Hematopoietic multipotent progenitor cell (in vitro differentiated cells): ENCODE results near the gene TMC8. TPM values are rescaled to one million over a fixed set of nuclear protein-coding genes. Genes with fewer than 3 reads are reported as not detected.
A peak's percentile ranks its signal among the peaks of the same experiment; 100 is the strongest.
"Not testable (repeated sequence)": the region's sequence is repeated elsewhere in the genome, so short reads cannot be mapped to it uniquely, and the experiment has no call there.

Experiments used
- DNase-seq, 3 donors: peaks; one replicate each; pipeline ENCODE4 v3.0.0-alpha.2; 2011 to 2015; ENCODE audit warnings: low read depth in 2 of 3, low spot score in 2 of 3
- total RNA-seq: library from RNA; depleted of rRNA; stranded (reverse); fragments of >200 nt; gene quantifications from one replicate; pipeline ENCODE4 v1.2.3, GENCODE V29; 2012

TMC8 gene
- total RNA-seq, 1 donor = 75.1 TPM

- DNase-seq = peak in 1 of 3 donors; percentile 70
These were observed 16.9 kb downstream of the TMC8 start for GRCh38 chr17:78147315-78147998.

- no peak for DNase-seq
These were observed 17.9 kb downstream of the TMC8 start for GRCh38 chr17:78148286-78149016.

DNA sequence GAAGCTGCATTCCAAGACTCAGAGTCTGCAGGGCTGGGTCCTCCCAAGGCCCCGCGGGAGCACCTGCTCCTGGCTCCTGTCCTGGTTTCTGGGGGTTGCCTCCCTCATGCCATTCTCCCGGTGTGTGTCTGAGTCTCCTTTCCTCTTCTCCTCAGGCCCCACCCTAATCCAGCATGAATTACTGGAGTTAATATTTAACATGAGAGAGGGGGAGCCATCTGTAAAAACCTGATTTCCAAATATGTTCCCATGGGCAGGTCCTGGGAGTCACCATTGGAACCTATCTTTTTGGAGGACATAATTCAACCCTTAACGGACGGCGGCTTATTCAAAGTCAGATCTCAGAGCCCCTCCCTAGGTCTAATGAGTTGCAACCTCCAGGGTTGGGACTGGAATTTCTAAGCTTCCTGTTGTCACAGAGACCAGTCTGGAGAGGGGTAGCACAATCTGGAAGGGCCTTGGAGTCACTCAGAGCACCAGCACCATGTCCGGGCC lies 21.0 kb downstream of the TMC8 start:
- DNase-seq = no peak

GRCh38 chr17:78154903-78155811 lies 24.6 kb downstream of the TMC8 start:
- DNase-seq = peak in 2 of 3 donors; percentile 74 to 83

- DNase-seq = peak in 2 of 3 donors; percentile 46 to 58
These were observed 29.1 kb downstream of the TMC8 start for GRCh38 chr17:78159575-78160158.

DNA sequence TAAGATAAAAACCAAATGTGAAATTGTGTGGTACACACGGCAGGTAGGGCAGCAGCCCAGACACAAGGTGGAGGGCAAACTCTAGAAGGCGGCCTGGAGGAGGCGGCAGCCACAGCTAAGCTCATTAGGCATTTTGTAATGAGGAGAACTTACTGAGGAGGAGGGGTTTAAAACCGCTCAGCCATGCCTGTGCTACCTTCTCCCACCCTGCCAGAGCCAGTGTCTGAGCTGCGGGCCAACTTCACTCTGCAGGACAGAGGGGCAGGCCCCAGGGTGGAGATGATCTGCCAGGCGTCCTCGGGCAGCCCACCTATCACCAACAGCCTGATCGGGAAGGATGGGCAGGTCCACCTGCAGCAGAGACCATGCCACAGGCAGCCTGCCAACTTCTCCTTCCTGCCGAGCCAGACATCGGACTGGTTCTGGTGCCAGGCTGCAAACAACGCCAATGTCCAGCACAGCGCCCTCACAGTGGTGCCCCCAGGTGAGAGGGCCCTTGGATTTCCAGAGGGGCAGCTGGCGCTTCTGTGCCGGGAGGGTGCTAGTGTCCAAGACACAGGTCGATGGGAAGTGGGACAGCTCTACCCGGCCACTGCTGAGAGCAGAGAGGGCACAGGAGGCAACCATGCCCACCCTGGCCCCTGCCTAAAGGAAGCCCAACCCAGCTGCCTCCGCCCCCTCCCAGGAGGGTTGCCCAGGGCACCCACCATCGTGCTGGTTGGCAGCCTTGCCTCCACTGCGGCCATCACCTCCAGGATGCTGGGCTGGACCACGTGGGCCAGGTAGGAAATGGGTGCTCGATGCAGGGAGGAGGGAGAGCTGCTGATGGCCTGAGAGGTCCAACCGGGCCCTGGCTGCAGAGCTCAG lies 33.5 kb downstream of the TMC8 start:
- no peak for DNase-seq

DNA sequence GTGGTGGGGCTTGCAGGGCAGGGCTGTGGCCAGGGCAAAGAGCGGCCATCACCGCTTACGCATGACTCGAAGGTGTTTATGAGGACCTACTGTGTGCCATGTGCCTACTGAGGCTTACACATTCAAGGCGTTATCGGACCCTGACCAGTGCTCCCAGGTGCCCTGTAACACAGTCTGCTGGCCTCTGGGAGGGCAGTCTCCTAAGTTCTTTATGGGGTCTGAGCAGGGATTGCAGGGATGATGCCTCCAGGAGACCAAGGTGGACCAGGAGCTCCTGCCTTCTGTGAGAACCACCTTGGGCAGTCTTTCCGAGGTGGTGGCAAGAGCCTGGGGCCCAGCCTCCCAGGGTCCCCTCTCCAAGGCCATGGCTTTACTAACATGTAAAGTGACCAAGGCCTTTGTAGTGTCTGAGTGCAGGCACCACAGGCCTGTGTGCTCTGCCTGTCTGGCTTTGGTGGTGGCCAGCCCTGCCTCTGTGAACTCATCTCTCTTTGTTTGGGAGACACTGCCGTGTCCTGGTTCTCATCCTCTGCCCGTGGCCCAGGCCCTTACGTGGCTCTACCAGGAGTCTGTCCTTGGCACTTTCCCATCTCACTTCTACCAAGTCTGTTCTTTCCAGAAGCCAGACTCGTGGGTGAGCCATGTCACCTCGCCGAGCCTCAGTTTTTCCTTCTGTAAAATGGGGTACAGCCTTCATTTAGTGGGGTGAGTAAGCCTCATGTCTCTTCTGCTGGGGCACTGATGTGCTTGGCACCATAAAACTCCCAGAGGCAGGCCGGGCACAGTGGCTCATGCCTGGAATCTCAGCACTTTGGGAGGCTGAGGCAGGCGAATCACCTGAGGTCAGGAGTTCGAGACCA lies 34.4 kb downstream of the TMC8 start:
- no peak for DNase-seq

GRCh38 chr17:78166416-78166815 lies 35.8 kb downstream of the TMC8 start:
- DNase-seq = no peak

DNA sequence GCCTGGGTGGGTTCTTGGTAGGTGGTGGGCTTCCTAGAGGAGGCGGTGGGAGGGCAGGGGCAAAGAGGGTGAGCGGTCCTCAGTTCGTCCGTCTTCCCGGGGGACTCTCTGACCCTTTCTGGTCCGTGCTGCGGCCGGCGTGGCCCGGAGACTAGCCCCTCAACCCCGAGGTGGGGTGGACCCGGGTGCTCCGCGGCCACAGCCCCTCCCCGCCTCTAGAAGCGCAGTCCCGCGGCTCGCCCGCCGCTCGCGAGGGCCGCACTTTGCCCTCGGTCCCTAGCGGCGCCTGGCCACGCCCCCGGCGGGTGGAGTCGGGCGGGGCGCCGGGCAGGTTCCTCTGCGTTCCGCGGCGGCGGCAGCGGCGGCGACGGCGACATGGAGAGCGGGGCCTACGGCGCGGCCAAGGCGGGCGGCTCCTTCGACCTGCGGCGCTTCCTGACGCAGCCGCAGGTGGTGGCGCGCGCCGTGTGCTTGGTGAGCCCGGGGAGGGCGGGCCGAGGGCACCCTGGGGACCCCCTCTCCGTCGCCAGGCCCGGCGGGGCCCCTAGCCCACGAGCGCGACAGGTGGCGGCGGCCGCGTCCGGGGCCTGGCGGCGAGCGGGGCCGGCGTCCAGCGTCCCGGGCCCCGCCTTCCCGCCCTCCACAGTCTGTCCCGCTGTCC lies 37.8 kb downstream of the TMC8 start, which contains the start of gene SYNGR2:
SYNGR2 (plus strand) TSS at position 340 of the 661 bp plus-strand sequence; CDS start at position 376, 36 bp downstream.
- DNase-seq = peak; percentile 76 to 87 (median 82)

GRCh38 chr17:78168903-78169793 lies 38.6 kb downstream of the TMC8 start:
- DNase-seq = peak in 1 of 3 donors; percentile 45

DNA sequence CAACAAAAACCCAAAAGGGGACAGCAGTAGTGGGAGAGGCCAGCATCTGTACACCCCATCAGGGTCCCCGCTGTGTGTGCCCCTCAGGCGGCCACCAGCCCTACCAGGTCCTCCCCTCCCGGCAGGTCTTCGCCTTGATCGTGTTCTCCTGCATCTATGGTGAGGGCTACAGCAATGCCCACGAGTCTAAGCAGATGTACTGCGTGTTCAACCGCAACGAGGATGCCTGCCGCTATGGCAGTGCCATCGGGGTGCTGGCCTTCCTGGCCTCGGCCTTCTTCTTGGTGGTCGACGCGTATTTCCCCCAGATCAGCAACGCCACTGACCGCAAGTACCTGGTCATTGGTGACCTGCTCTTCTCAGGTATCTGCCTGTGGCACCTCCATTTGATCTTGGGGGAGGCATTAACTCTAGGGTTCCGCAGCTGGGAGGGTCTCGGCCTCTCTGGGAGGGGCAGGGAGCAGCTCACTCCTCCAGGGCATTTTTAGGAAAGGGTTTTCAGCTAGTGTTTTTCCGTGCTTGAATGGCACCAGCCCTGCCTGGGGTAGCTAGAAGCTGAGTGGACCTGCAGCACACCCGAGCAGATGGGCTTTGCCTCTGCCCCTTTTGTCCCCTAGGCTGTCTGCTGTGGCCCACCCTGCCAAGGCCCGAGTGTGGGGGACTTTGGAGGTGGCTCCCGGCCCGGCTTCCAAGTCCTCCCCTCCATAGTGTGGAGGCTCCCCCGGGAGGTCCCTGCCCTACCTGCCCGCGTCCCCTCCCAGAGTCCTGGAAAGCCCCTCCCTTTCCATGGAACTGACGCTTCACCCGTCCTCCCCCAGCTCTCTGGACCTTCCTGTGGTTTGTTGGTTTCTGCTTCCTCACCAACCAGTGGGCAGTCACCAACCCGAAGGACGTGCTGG lies 40.4 kb downstream of the TMC8 start:
- DNase-seq = no peak

DNA sequence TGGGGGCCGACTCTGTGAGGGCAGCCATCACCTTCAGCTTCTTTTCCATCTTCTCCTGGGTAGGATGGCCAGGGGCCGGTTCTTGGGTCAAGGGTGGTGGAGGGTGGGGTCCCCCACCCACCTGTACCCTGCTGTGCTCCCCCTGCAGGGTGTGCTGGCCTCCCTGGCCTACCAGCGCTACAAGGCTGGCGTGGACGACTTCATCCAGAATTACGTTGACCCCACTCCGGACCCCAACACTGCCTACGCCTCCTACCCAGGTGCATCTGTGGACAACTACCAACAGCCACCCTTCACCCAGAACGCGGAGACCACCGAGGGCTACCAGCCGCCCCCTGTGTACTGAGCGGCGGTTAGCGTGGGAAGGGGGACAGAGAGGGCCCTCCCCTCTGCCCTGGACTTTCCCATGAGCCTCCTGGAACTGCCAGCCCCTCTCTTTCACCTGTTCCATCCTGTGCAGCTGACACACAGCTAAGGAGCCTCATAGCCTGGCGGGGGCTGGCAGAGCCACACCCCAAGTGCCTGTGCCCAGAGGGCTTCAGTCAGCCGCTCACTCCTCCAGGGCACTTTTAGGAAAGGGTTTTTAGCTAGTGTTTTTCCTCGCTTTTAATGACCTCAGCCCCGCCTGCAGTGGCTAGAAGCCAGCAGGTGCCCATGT lies 41.1 kb downstream of the TMC8 start:
- not testable (repeated sequence) for DNase-seq

- DNase-seq = peak in 2 of 3 donors; percentile 36 to 53
These were observed 41.9 kb downstream of the TMC8 start for GRCh38 chr17:78172249-78173051.

- DNase-seq = no peak
These were observed 42.6 kb downstream of the TMC8 start for GRCh38 chr17:78173097-78173715.
